HFFc6 (cell line): Measurements from ENCODE around the gene OR52B2. TPM values are rescaled to one million over a fixed set of nuclear protein-coding genes. Genes with fewer than 3 reads are reported as not detected.
A peak's percentile ranks its signal among the peaks of the same experiment; 100 is the strongest.

Experiments
- DNase-seq: peaks from one replicate; pipeline ENCODE4 v3.0.0-alpha.2; 2018
- H3K27ac Mint-ChIP-seq: 2 replicates; pipeline ENCODE4 v1.8.0; 2020; ENCODE audit warnings: mild to moderate bottlenecking, mixed read lengths
- H3K27me3 Mint-ChIP-seq: 2 replicates; pipeline ENCODE4 v1.8.0; 2021; ENCODE audit warnings: mild to moderate bottlenecking, moderate library complexity, mixed read lengths; ENCODE audit not compliant: insufficient read depth
- H3K36me3 Mint-ChIP-seq: 2 replicates; pipeline ENCODE4 v1.8.0; 2021; ENCODE audit warnings: low read depth, mixed read lengths
- H3K4me1 Mint-ChIP-seq: 2 replicates; pipeline ENCODE4 v1.8.0; 2020; ENCODE audit warnings: low read depth, mixed read lengths
- H3K4me3 Mint-ChIP-seq: 2 replicates; pipeline ENCODE4 v1.8.0; 2020; ENCODE audit warnings: mild to moderate bottlenecking, moderate library complexity, mixed read lengths
- H3K9me3 Mint-ChIP-seq: 2 replicates; pipeline ENCODE4 v1.8.0; 2020; ENCODE audit warnings: mild to moderate bottlenecking, mixed read lengths
- CTCF ChIP-seq: fragments of 200-600 bp; sonication (generic); IDR thresholded peaks from 2 replicates; pipeline ENCODE4 v1.5.0; 2021; ENCODE audit warnings: antibody characterized with exemption, mild to moderate bottlenecking
- total RNA-seq, 6 experiments: library from RNA; stranded (reverse); fragmentation: NEBNext Ultra II Directional; extraction: Animal tissue kit (Norgen Biotek cat#: 25700); gene quantifications; 2 replicates in 1 of 6; 3 replicates in 5 of 6; pipeline ENCODE4 v1.2.3, GENCODE V29; 2021

The OR52B2 gene
- total RNA-seq, 6 experiments from 2014 or later, result not detected

- no peaks in the 10 kb centered on the region for H3K9me3 Mint-ChIP-seq
- no peak for DNase-seq
- H3K27me3 Mint-ChIP-seq, result peaks cover 2% of the 10 kb centered on the region
- H3K4me1 Mint-ChIP-seq, result peaks cover 28% of the 10 kb centered on the region
- no peak overlapping the region for H3K4me3 Mint-ChIP-seq
- no peak for TF ChIP-seq CTCF
- no peak overlapping the region for H3K27ac Mint-ChIP-seq
- H3K36me3 Mint-ChIP-seq, result no peaks in the 10 kb centered on the region
These were observed 33.2 kb upstream of the OR52B2 start for GRCh38 chr11:6203327-6203726.

GRCh38 chr11:6202041-6202440, 31.9 kb upstream of the OR52B2 start:
- Mint-ChIP-seq H3K36me3 (no peaks in the 10 kb centered on the region), H3K27ac (no peak overlapping the region), H3K9me3 (no peaks in the 10 kb centered on the region), H3K4me3 (no peak overlapping the region), H3K4me1 (peaks cover 27% of the 10 kb centered on the region), H3K27me3 (peaks cover 2% of the 10 kb centered on the region)
- DNase-seq, result no peak
- no peak for TF ChIP-seq CTCF

GRCh38 chr11:6201481-6201880, 31.4 kb upstream of the OR52B2 start:
- H3K36me3 Mint-ChIP-seq, result no peaks in the 10 kb centered on the region
- H3K4me3 Mint-ChIP-seq, result no peak overlapping the region
- TF ChIP-seq CTCF, result no peak
- peak; percentile 47 for DNase-seq
- no peak overlapping the region for H3K27ac Mint-ChIP-seq
- no peaks in the 10 kb centered on the region for H3K9me3 Mint-ChIP-seq
- H3K27me3 Mint-ChIP-seq, result peaks cover 2% of the 10 kb centered on the region
- peaks cover 21% of the 10 kb centered on the region for H3K4me1 Mint-ChIP-seq

- no peak for DNase-seq
- Mint-ChIP-seq H3K36me3 (no peaks in the 10 kb centered on the region), H3K9me3 (no peaks in the 10 kb centered on the region), H3K27me3 (peaks cover 2% of the 10 kb centered on the region), H3K27ac (no peak overlapping the region), H3K4me1 (peaks cover 21% of the 10 kb centered on the region), H3K4me3 (no peak overlapping the region)
- TF ChIP-seq CTCF, result no peak
These were observed 30.8 kb upstream of the OR52B2 start for GRCh38 chr11:6200975-6201374.

GRCh38 chr11:6199174-6199810, 29.2 kb upstream of the OR52B2 start, which contains the start of gene OR52W1:
Gene OR52W1 (plus strand): TSS chr11:6199224. CDS start chr11:6199224, 0 bp downstream.
- H3K36me3 Mint-ChIP-seq, result no peaks in the 10 kb centered on the region
- H3K27me3 Mint-ChIP-seq, result peaks cover 2% of the 10 kb centered on the region
- no peak for TF ChIP-seq CTCF
- H3K4me3 Mint-ChIP-seq, result no peak within 1 kb of the TSS
- peaks cover 21% of the 10 kb centered on the region for H3K4me1 Mint-ChIP-seq
- DNase-seq, result no peak
- no peak within 1 kb of the TSS for H3K27ac Mint-ChIP-seq
- H3K9me3 Mint-ChIP-seq, result no peaks in the 10 kb centered on the region
